Measurements from ENCODE around the gene AGO4. TPM values are rescaled to one million over a fixed set of nuclear protein-coding genes. Genes with fewer than 3 reads are reported as not detected.

AGO4 gene
- total and polyA plus RNA-seq, 2 of the 8 experiments (the other 6 are each of a cell fraction or from before 2014, with no cell fraction given), result 5.5 to 7.7 TPM

DNA sequence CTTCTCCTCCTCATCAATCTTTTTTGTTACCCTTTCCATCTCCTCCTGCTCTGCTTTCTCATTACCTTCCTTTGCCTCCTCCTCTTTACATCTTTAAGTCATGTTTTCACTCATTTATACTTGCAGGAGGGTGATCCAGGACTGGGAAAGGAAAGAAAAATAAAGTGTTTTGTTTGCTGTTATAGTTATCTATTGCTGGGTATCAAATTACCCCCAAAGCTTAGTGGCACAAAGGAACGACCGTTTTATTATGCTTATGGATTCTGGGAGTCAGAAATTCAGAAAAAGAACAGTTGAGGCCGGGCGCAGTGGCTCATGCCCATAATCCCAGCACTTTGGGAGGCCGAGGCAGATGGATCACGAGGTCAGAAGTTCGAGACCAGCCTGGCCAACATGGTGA lies 12.5 kb upstream of the AGO4 start (continued):
- no peak for TF ChIP-seq ZNF274 (IDR thresholded peaks at IDR 0.05; ENCODE audit: borderline replicate concordance, extremely low read depth, low read length)
- TF ChIP-seq FOSL1 (IDR thresholded peaks at IDR 0.05; ENCODE audit: insufficient read depth, low read depth, low read length), result no peak
- TF ChIP-seq, protein P1, sequence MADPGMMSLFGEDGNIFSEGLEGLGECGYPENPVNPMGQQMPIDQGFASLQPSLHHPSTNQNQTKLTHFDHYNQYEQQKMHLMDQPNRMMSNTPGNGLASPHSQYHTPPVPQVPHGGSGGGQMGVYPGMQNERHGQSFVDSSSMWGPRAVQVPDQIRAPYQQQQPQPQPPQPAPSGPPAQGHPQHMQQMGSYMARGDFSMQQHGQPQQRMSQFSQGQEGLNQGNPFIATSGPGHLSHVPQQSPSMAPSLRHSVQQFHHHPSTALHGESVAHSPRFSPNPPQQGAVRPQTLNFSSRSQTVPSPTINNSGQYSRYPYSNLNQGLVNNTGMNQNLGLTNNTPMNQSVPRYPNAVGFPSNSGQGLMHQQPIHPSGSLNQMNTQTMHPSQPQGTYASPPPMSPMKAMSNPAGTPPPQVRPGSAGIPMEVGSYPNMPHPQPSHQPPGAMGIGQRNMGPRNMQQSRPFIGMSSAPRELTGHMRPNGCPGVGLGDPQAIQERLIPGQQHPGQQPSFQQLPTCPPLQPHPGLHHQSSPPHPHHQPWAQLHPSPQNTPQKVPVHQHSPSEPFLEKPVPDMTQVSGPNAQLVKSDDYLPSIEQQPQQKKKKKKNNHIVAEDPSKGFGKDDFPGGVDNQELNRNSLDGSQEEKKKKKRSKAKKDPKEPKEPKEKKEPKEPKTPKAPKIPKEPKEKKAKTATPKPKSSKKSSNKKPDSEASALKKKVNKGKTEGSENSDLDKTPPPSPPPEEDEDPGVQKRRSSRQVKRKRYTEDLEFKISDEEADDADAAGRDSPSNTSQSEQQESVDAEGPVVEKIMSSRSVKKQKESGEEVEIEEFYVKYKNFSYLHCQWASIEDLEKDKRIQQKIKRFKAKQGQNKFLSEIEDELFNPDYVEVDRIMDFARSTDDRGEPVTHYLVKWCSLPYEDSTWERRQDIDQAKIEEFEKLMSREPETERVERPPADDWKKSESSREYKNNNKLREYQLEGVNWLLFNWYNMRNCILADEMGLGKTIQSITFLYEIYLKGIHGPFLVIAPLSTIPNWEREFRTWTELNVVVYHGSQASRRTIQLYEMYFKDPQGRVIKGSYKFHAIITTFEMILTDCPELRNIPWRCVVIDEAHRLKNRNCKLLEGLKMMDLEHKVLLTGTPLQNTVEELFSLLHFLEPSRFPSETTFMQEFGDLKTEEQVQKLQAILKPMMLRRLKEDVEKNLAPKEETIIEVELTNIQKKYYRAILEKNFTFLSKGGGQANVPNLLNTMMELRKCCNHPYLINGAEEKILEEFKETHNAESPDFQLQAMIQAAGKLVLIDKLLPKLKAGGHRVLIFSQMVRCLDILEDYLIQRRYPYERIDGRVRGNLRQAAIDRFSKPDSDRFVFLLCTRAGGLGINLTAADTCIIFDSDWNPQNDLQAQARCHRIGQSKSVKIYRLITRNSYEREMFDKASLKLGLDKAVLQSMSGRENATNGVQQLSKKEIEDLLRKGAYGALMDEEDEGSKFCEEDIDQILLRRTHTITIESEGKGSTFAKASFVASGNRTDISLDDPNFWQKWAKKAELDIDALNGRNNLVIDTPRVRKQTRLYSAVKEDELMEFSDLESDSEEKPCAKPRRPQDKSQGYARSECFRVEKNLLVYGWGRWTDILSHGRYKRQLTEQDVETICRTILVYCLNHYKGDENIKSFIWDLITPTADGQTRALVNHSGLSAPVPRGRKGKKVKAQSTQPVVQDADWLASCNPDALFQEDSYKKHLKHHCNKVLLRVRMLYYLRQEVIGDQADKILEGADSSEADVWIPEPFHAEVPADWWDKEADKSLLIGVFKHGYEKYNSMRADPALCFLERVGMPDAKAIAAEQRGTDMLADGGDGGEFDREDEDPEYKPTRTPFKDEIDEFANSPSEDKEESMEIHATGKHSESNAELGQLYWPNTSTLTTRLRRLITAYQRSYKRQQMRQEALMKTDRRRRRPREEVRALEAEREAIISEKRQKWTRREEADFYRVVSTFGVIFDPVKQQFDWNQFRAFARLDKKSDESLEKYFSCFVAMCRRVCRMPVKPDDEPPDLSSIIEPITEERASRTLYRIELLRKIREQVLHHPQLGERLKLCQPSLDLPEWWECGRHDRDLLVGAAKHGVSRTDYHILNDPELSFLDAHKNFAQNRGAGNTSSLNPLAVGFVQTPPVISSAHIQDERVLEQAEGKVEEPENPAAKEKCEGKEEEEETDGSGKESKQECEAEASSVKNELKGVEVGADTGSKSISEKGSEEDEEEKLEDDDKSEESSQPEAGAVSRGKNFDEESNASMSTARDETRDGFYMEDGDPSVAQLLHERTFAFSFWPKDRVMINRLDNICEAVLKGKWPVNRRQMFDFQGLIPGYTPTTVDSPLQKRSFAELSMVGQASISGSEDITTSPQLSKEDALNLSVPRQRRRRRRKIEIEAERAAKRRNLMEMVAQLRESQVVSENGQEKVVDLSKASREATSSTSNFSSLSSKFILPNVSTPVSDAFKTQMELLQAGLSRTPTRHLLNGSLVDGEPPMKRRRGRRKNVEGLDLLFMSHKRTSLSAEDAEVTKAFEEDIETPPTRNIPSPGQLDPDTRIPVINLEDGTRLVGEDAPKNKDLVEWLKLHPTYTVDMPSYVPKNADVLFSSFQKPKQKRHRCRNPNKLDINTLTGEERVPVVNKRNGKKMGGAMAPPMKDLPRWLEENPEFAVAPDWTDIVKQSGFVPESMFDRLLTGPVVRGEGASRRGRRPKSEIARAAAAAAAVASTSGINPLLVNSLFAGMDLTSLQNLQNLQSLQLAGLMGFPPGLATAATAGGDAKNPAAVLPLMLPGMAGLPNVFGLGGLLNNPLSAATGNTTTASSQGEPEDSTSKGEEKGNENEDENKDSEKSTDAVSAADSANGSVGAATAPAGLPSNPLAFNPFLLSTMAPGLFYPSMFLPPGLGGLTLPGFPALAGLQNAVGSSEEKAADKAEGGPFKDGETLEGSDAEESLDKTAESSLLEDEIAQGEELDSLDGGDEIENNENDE (IDR thresholded peaks at IDR 0.05; ENCODE audit: insufficient replicate concordance, low read length), result no peak
- no peak for TF ChIP-seq SIRT6 (IDR thresholded peaks at IDR 0.05; ENCODE audit: low read length)
- no peak for TF ChIP-seq TCF12 (IDR thresholded peaks at IDR 0.05; ENCODE audit: low read depth, low read length)
- TF ChIP-seq RFX5 (IDR thresholded peaks at IDR 0.05; ENCODE audit: borderline replicate concordance, low read depth, low read length), result no peak

Data from H1 (cell line).